Measurements from ENCODE around the gene NDOR1. TPM values are rescaled to one million over a fixed set of nuclear protein-coding genes. Genes with fewer than 3 reads are reported as not detected.

The NDOR1 gene
- total RNA-seq, 4 donors from 2014 or later = 5.6 to 6.6 (median 6.1) TPM

DNA sequence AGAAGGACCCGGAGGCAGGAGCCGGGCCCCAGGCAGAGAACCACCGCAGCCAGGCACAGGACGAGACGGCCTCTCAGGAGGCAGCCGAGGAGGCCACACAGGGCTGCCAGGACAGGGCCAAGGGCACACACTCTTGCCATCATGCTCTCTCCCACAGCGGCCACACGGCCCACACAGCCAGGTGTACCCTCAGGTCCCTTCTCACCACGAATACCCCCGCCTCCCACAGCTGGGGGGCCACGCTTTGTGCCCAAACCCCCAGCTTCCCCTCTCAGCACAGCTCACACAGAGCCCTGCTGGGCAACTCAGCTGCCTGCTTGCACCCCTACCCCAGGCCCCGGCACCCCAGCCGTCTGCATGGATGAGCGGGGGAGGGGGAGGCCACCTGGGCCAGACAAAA lies 11.7 kb upstream of the NDOR1 start:
- DNase-seq (ENCODE audit: low spot score) (no peak), ATAC-seq (ENCODE audit: low FRiP score) (no peak)
- TF ChIP-seq, protein P1, sequence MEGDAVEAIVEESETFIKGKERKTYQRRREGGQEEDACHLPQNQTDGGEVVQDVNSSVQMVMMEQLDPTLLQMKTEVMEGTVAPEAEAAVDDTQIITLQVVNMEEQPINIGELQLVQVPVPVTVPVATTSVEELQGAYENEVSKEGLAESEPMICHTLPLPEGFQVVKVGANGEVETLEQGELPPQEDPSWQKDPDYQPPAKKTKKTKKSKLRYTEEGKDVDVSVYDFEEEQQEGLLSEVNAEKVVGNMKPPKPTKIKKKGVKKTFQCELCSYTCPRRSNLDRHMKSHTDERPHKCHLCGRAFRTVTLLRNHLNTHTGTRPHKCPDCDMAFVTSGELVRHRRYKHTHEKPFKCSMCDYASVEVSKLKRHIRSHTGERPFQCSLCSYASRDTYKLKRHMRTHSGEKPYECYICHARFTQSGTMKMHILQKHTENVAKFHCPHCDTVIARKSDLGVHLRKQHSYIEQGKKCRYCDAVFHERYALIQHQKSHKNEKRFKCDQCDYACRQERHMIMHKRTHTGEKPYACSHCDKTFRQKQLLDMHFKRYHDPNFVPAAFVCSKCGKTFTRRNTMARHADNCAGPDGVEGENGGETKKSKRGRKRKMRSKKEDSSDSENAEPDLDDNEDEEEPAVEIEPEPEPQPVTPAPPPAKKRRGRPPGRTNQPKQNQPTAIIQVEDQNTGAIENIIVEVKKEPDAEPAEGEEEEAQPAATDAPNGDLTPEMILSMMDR (IDR thresholded peaks at IDR 0.05) = no peak

DNA sequence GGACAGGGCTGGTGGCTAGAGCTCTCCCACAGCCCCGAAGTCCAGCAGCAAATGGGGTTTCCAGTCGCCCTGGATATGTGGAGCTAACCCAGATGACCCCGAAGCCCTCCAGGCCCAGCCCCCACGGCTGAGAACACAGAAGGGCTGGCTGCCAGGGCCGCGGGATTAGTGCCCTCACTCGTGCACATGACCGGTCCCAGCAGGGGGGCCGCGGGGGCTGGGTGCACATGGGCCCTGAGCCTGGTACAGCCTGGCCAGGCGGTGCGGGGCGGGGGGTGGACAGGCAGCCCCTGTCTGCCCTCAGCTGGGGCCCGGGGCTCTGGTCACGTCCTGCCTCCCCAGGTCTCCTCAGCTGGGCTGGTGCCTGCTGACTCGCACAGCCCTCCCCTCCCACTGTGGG lies 11.1 kb upstream of the NDOR1 start:
- TF ChIP-seq, protein P1 (IDR thresholded peaks at IDR 0.05) = no peak
- DNase-seq (ENCODE audit: low spot score) = no peak
- ATAC-seq (ENCODE audit: low FRiP score) = no peak

DNA sequence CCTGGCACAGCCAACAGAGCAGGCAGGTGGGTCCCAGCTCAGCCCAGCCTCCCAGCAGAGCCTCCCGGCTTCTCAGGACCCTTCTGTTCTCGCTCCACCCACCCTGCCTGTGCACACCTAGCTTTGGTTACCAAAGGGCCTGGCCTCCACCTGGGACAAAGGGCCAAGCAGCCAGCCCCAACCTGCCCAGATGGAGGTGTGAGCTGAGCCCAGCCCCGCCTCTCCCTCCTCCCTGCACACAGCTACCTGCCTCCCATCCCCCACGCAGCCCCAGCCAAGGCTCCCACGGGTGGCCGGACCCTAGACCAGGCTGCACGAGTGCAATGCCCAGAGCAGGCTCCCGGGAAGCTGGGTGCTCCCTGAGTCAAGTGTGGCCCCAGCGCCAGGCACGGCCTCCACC lies 10.6 kb upstream of the NDOR1 start:
- TF ChIP-seq, protein P1 (IDR thresholded peaks at IDR 0.05) = no peak
- ATAC-seq (ENCODE audit: low FRiP score) = no peak
- DNase-seq (ENCODE audit: low spot score) = no peak

DNA sequence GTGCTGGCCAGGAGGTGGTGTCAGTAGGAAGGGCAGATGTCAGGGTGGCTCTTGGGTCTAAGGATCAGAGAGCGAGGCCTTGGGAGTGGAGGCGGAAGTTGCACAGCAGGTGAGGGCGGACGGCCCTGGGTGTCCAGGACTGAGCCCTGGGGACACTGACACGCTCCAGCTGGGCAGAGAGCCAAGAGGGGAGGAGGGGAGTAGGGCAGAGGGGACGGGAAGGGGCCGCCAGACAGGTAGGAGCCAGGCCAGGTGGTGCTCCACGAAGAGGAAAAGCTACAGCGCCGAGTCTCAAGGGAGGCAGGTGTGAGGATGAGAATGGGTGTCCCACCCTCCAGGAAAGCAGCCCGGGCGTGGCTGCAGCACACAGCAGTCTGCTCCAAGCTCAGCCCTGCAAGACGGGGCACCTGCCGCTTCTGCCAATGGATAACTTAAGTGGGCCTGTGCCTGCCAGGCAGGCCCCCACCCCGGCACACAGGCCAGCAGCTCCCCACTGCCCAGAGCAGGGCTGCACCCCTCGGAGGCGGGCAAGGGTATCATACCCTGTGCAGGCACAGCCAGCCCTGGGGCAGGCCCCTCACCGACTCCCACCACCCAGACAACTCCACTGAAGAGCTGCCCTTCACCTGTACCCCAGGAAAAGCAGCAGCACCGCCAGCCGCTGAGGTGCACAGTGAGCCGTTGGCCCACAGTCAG lies 9.8 kb upstream of the NDOR1 start:
- ATAC-seq (ENCODE audit: low FRiP score) (no peak), DNase-seq (ENCODE audit: low spot score) (no peak)
- TF ChIP-seq, protein P1 (IDR thresholded peaks at IDR 0.05) = no peak

DNA sequence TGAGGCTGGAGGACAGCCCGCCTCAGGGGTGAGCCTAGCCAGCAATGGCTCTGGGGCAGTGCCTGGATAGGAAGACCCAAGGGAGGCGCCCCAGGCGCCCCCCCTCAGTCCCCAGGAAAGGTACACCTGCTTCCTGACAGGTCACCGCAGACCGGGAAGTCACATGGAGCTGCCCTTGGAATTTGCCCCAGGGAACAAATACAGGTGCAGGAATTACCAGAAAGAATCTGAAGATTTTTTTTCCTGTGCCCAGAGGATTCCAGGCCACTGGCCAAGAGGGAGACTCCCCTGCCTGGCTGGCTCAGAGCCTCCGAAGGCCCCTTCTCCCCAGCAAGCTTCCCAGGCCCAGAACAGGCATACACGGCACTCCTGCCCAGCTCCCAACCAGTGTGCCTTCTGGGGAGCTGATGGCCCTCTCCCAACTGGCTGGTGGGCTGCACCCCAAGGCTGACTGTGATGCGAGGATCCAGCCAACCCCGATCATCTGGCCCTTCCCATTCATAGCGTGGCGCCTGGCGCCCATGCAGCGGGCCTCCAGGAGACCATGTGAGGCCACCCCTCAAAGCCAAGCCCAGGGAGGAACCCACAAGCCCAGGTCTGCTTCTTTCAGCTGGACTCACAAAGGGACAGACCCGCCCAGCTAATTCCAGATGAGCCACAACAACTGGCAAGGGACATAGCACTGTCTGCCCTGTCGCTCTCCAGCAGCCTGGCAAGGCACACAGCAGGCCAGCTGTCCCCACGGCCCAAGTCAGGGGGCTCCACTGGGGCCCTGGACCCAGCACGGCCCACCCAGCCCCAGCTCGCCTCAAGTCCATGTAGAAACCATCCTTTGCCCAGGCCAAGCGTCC lies 7.2 kb upstream of the NDOR1 start:
- TF ChIP-seq, protein P1 (IDR thresholded peaks at IDR 0.05) = no peak
- ATAC-seq (ENCODE audit: low FRiP score) (no peak), DNase-seq (ENCODE audit: low spot score) (no peak)

DNA sequence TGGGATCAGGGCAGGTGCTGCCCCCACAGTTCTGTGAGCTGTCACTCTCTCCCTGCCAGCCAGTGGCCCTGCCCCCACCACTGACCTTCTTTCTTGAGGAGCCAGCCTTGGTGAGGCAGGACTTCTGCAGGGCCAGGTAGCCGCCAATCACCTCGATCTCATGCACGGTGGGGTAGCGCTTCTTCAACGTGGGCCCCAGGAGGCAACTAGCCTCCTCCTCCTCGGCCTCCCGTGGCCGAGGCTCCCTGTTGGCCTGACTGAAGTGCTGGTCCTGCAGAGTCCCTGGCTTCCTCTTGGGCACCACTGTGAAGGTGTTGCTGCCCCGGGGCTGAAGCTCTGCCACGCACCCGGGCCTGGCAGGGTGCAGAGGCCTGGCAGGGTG lies 6.6 kb upstream of the NDOR1 start:
- ATAC-seq (ENCODE audit: low FRiP score) = no peak
- no peak for DNase-seq (ENCODE audit: low spot score)
- TF ChIP-seq, protein P1 (IDR thresholded peaks at IDR 0.05) = no peak
